T1000 (cell line): ENCODE data around the gene NDEL1.

Experiments
- DNase-seq: peaks from one replicate; lab custom pipeline; 2025; ENCODE audit warnings: mixed read lengths; lab: John Stamatoyannopoulos, UW

NDEL1 gene

DNA sequence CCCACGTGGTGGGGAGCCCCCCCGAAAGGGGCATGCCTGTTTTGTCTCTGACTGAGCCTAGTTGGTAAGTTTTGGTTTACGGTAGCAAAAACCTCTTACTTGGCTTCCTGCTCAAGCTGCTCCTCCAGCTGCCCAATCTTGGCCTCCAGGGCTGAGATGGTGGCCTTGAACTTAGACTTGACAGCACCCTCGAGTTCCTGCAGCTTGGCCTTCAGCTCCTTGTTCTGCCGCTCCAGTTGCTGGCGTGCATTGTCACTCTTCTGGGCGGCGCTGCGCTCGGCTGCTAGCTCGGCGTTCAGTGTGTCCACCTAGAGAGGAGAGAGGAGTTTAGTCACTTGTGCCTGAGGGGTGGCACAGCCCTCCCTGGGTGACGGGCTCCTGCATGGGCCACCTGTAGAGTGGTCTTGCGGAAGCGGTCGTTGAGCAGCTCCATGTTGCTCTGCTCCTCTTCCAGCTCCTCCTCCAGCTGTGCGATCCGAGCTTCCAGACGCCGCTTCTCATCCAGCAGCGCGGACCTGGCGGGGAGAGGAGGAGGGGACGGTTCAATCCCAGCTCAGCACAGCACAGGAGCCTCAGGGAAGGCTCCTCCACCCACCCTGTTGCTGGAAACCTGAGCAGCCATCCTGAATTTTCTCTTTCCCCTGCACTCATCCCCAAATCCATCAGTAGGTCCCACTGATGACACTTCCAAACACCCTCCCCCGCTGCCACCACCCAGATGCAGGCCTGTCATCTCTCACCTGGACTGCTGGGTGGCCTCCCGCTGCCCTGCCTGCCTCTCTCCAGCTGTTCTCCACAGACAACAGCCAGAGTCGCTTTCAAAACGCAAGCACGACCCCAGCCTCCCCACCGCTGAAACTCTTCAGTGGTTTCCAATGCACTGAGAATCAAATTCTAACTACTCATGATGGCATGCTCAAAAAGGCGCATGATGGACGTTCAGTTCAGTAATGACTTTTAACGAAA, 44.6 kb downstream of the NDEL1 start:
- DNase-seq = no peak

GRCh38 chr17:8481089-8481488, 45.4 kb downstream of the NDEL1 start:
- no peak for DNase-seq

DNA sequence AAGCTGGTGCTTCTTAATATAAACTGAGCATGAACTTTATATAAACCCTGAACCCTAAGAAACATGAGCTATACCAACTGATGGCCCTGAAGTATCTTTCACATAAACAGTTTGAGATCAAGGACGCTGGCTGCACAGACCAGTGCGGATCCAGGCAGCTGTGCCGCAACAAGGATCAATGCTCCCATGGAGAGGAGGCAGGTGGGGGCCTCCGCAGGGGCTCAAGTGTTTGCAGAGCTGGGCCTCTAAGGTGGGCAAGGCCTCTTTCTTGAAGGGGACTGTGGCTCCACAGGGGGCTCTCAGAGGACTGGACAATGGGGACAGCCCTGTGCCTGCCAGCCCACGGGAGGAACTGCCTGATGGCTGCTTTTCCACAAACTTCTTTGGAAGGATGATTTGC, 46.0 kb downstream of the NDEL1 start:
- DNase-seq = no peak

DNA sequence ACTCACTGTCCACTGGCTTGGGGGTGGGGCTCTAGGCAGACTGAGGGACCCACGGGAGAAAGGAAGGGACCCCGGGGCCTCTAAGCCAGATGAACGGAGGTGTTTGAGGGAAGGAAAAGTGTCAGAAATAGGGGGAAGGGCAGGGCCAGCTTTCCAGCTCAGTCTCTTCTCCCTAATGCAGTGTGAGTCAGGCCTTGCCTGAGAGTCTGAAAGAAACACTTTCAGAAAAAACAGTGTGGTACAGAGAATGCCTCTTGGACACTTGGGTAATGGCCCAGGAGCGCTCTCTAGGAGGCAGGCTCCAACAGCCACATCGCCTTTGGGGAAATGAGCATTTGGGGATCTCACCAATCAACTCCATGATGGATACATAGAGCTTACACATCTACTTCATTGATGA, 46.9 kb downstream of the NDEL1 start:
- no peak for DNase-seq

- DNase-seq = no peak
Observed at GRCh38 chr17:8484465-8484864, 48.8 kb downstream of the NDEL1 start.

DNA sequence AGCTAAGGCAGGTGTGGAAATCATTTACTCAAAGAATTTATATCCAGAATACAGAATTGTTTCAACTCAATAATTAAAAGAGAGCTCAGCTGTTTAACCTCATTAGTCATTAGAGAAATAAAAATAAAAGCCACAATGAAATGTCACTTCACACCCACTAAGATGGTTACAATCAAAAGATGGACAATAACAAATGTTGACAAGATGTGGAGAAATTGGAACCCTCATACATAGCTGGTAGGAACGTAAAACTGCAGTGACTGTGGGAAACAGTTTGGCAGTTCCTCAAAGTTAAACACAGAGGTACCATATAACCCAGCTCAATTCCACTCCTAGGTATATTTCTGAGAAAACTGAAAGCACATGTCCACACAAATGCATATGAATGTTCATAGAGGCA, 49.8 kb downstream of the NDEL1 start:
- no peak for DNase-seq

- DNase-seq = no peak
Observed at GRCh38 chr17:8487130-8487645, 51.5 kb downstream of the NDEL1 start.

- DNase-seq = no peak
Observed at GRCh38 chr17:8487743-8488142, 52.1 kb downstream of the NDEL1 start.

DNA sequence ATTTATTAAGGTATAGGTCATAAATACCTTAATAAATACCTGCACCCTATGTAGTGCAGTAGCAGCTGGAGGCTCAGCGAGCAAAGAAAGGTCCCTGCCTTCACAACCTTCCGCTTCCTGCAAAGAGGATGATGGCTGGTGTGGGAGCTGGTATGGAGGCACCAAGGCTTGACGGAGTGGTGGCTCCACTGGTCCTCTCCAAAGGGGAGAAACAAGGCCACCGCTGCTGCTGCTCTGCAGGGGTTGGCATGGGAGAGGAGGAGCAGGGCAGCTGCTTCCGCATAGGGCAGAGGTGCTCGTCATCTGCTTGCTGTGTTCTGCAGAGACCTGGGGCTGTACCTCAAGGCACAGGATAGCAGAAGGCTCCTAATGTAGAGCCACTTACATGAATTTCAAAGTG, 52.8 kb downstream of the NDEL1 start:
- no peak for DNase-seq

DNA sequence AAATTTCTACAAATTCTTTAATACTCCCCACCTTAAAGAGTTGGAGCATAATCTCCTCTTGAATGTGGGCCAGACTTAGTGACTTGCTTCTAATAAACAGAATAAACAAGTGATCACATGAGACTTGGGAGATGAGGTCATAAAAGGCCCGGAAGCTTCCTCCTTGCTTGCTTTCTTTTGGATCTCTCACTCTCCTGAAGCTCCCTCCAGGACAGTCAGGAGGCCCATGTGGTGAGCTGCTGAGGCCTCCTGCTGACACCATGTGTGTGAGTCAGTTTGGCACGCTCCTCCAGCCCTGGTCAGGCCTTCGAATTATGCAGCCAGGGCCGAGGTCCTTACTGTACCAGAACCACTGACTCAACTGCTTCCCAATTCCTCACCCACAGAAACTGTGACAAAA, 53.2 kb downstream of the NDEL1 start:
- peak; percentile 36 for DNase-seq

- DNase-seq = no peak
Observed at GRCh38 chr17:8489841-8490240, 54.2 kb downstream of the NDEL1 start.

DNA sequence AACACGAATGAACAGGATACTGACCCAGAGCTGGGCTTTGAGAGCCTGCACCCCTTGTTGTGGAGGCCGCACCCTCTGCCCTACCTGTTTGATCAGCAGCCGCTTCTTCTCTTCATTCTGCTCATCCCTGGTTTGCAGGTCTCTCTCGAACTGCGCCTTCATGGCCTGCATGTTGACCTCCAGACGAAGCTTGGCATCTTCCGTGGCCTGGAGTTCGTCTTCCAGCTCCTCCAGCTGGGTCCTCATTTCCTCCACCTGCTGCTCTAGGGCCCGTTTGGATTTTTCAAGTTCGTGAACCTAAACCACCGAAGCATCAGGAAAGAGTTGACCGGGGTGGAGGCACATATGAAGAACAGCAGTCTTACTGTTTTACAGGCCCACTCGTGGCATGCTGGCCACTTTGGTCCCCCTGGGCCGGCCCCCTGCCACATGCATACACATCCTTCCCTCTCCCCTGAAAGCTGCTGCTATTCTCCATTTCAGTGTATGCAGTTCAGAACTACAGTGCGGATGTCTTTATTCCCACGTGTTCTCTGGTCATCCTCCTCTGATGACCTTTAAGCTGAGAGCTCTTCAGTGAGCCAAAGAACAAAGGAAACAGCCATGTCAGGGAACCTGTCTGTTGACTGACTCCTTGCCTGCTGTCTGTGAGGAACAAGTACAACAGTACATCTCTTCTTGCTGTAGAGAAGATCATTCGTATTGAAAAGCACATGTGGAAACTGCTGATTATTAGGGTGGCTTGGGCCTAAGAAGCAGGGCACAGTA, 54.8 kb downstream of the NDEL1 start:
- no peak for DNase-seq

- no peak for DNase-seq
Observed at GRCh38 chr17:8492121-8492520, 56.4 kb downstream of the NDEL1 start.

DNA sequence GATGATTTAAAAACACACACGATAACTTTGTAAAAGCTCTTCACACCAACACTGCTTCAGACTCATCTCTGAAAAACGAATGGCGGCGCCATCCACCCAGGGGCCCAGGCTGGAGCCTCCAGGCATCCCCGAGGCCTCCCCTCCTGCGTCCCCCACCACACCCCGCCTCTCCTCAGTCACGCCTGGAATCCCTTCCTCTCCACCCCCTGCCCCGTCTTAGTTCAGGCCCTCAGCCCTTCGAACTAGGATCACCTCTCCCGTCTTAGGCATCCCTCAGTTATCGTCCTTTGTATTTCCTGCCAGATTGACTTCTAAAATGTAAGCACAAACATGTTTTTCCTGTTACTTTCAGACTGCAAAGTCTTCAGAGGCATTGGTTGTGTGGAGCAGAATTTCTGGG, 58.3 kb downstream of the NDEL1 start:
- DNase-seq = no peak

DNA sequence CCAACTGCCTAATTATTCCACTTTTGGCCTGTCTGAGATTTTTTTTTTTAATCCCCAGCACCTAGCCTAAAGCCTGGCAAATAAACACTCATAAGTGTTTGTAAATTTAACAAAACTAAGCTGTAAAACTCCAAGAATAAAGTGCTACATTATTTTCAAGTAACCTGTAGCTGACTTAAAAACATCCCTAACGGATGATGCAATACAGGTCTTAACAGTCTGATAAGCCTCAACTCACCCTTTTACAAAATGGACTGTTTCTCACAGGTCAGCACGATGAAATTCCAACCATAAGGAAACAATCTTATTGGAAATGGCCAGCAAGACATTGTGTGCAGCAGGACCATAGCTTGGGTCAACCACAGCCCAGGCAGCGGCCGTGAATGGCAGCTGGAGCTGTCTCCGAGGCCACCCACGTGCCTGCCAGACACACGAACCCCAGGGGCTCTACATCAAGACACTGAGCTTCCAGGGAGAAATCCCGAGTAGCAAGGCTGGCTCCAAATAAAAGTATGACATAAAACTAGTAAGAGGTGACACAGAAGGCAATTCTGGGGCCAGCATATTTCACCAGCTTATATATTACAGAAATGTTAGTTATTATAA, 58.9 kb downstream of the NDEL1 start:
- DNase-seq = no peak

GRCh38 chr17:8496081-8496480, 60.4 kb downstream of the NDEL1 start:
- no peak for DNase-seq

- DNase-seq = no peak
Observed at GRCh38 chr17:8499171-8499570, 63.5 kb downstream of the NDEL1 start.

GRCh38 chr17:8499614-8500013, 63.9 kb downstream of the NDEL1 start:
- DNase-seq = no peak

GRCh38 chr17:8500609-8501008, 64.9 kb downstream of the NDEL1 start:
- no peak for DNase-seq

- DNase-seq = no peak
Observed at GRCh38 chr17:8502126-8502525, 66.4 kb downstream of the NDEL1 start.

GRCh38 chr17:8503368-8503767, 67.7 kb downstream of the NDEL1 start:
- no peak for DNase-seq

- no peak for DNase-seq
Observed at GRCh38 chr17:8503807-8504206, 68.1 kb downstream of the NDEL1 start.
